ENCODE data around the gene SLC9A3.

Gene SLC9A3

DNA sequence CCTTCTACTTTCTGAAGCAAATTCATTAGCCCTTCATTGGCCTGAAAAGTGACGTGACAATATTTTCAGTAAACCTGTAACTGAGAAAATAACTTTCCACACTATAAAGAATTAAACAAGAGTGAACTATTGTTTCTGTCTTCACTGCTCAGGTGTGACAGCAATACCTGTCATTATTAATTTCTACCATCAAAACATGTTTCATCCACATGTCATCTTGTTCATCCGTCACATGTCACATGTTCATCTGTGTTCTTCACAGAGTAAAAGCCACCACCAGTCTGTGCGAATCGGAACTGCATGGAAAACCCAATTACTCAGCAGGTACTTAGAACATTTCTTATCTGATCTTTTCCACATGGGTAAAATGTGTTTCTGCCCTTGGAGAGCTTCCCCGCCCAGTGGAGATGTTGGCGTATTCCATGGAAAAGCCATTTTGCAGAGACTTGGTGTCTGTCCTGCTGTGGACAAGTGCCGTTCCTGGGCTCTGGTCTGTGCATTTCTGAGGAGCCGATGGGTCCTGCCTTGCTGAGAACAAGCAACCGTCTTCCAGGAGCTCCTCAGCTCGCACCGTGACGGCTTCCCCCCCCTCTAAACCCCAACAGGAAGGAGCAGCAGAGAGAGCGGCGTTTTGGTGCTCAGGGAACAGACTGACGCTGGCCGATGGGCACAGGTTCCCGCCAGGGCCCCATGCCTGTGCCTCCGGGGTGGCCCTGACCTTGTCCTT lies 91.9 kb downstream of the SLC9A3 start:
- Histone ChIP-seq H3K4me3 (IDR thresholded peaks at IDR 0.05; ENCODE audit: insufficient read depth, low read depth, low read length) (no peak overlapping the region), H3K36me3 (ENCODE audit: insufficient read depth) (no peaks in the 10 kb centered on the region), H3K4me1 (ENCODE audit: low read depth, poor library complexity, severe bottlenecking) (no peaks in the 10 kb centered on the region), H3K9ac (no peak overlapping the region), H3K4me2 (no peak overlapping the region), H3K79me2 (ENCODE audit: insufficient read depth, low read depth) (no peaks in the 10 kb centered on the region), H2AFZ (ENCODE audit: low read depth) (no peak overlapping the region), H3K27me3 (ENCODE audit: insufficient read depth, low read depth) (no peaks in the 10 kb centered on the region), H3K27ac (no peak overlapping the region), H4K20me1 (ENCODE audit: insufficient read depth) (no peaks in the 10 kb centered on the region)
- TF ChIP-seq, protein P1, sequence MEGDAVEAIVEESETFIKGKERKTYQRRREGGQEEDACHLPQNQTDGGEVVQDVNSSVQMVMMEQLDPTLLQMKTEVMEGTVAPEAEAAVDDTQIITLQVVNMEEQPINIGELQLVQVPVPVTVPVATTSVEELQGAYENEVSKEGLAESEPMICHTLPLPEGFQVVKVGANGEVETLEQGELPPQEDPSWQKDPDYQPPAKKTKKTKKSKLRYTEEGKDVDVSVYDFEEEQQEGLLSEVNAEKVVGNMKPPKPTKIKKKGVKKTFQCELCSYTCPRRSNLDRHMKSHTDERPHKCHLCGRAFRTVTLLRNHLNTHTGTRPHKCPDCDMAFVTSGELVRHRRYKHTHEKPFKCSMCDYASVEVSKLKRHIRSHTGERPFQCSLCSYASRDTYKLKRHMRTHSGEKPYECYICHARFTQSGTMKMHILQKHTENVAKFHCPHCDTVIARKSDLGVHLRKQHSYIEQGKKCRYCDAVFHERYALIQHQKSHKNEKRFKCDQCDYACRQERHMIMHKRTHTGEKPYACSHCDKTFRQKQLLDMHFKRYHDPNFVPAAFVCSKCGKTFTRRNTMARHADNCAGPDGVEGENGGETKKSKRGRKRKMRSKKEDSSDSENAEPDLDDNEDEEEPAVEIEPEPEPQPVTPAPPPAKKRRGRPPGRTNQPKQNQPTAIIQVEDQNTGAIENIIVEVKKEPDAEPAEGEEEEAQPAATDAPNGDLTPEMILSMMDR (conservative IDR thresholded peaks at IDR 0.05; ENCODE audit: low read depth, low read length): no peak

DNA sequence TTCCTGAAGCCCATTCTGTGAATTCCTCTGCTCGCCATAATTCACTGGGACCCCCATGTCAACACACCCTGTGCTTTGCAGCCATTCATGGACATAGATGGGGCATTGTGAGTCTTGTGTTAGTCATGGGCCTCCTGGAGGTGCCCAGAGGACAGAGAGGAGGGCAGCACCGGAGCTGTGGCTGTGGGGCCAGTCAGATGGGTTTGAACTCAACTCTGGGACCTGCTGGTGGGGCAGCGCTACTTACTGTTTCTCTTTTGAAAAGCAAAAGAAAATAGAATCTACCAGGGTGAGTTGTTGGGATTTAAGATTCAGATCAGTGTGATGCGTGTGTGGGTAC lies 92.6 kb downstream of the SLC9A3 start:
- TF ChIP-seq, protein P1 (conservative IDR thresholded peaks at IDR 0.05; ENCODE audit: low read depth, low read length): no peak
- H3K27me3 ChIP-seq (ENCODE audit: insufficient read depth, low read depth): no peaks in the 10 kb centered on the region
- H3K36me3 ChIP-seq (ENCODE audit: insufficient read depth): no peaks in the 10 kb centered on the region

DNA sequence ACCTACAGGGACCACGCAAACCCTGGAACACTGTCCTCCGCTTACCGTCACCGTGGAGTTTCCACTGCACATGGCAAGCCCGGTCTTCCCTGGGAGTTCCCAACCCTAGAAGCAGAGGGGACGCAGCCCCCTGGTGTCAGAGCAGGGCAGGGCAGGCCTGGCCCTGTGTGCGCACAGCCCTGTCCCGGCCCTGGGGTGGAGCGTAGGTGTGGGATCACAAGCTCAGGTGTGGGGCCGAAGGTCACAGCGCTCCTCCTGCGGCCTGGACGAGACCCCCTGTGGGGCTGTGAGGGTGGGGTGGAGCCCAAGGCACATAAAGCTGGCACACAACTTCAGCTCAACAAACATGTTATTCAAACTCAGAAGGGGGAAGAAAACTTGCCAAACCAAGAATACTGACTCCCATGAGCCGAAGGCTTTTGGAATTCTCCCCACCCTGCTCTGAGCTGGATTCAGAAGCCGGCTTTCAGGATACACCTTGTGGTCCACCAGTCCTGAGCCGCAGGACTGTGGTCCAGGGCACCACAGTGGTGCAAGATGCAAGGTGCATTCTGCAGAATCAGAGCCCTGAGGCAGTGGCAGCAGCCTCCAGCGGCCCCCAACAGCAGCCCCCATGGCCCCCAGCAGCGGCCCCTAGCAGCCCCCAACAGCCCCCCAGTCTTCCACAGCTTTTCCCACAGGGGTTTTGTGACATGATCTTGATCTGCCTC lies 93.1 kb downstream of the SLC9A3 start:
- Histone ChIP-seq H3K4me2 (no peak overlapping the region), H3K4me1 (ENCODE audit: low read depth, poor library complexity, severe bottlenecking) (no peaks in the 10 kb centered on the region), H3K27me3 (ENCODE audit: insufficient read depth, low read depth) (no peaks in the 10 kb centered on the region), H3K27ac (no peak overlapping the region), H3K9ac (no peak overlapping the region), H3K36me3 (ENCODE audit: insufficient read depth) (no peaks in the 10 kb centered on the region), H2AFZ (ENCODE audit: low read depth) (no peak overlapping the region), H3K4me3 (IDR thresholded peaks at IDR 0.05; ENCODE audit: insufficient read depth, low read depth, low read length) (no peak overlapping the region), H3K79me2 (ENCODE audit: insufficient read depth, low read depth) (no peaks in the 10 kb centered on the region), H4K20me1 (ENCODE audit: insufficient read depth) (no peaks in the 10 kb centered on the region)
- TF ChIP-seq, protein P1 (conservative IDR thresholded peaks at IDR 0.05; ENCODE audit: low read depth, low read length): peak; percentile 75

More for the DNA sequence above, 92.6 kb downstream of the SLC9A3 start:
- H3K9ac ChIP-seq: no peak overlapping the region
- H3K4me1 ChIP-seq (ENCODE audit: low read depth, poor library complexity, severe bottlenecking): no peaks in the 10 kb centered on the region
- no peak overlapping the region for H2AFZ ChIP-seq (ENCODE audit: low read depth)
- no peaks in the 10 kb centered on the region for H3K79me2 ChIP-seq (ENCODE audit: insufficient read depth, low read depth)
- H3K27ac ChIP-seq: no peak overlapping the region
- no peak overlapping the region for H3K4me3 ChIP-seq (IDR thresholded peaks at IDR 0.05; ENCODE audit: insufficient read depth, low read depth, low read length)
- no peaks in the 10 kb centered on the region for H4K20me1 ChIP-seq (ENCODE audit: insufficient read depth)
- no peak overlapping the region for H3K4me2 ChIP-seq

GRCh38 chr5:430214-430925 lies 93.9 kb downstream of the SLC9A3 start:
- Histone ChIP-seq H3K4me3 (IDR thresholded peaks at IDR 0.05; ENCODE audit: insufficient read depth, low read depth, low read length) (no peak overlapping the region), H3K79me2 (ENCODE audit: insufficient read depth, low read depth) (no peaks in the 10 kb centered on the region), H3K27ac (no peak overlapping the region), H2AFZ (ENCODE audit: low read depth) (no peak overlapping the region), H3K4me1 (ENCODE audit: low read depth, poor library complexity, severe bottlenecking) (no peaks in the 10 kb centered on the region), H4K20me1 (ENCODE audit: insufficient read depth) (no peaks in the 10 kb centered on the region), H3K36me3 (ENCODE audit: insufficient read depth) (no peaks in the 10 kb centered on the region), H3K9ac (no peak overlapping the region), H3K4me2 (no peak overlapping the region), H3K27me3 (ENCODE audit: insufficient read depth, low read depth) (no peaks in the 10 kb centered on the region)
- TF ChIP-seq, protein P1 (conservative IDR thresholded peaks at IDR 0.05; ENCODE audit: low read depth, low read length): no peak
